ENCODE measurements around the gene DSC1.
"Not testable (repeated sequence)": the region's sequence is repeated elsewhere in the genome, so short reads cannot be mapped to it uniquely, and the experiment has no call there.

The DSC1 gene

GRCh38 chr18:31162825-31163435, at the start of gene DSC1:
TSS of gene DSC1 (minus strand) at chr18:31162856. CDS start at chr18:31162594, 262 bp downstream.
- no peak for DNase-seq

- DNase-seq: no peak
Measured at GRCh38 chr18:31211047-31211446, 48.4 kb upstream of the DSC1 start.

GRCh38 chr18:31209041-31209440, 46.4 kb upstream of the DSC1 start:
- no peak for DNase-seq

GRCh38 chr18:31207391-31207790, 44.7 kb upstream of the DSC1 start:
- no peak for DNase-seq

GRCh38 chr18:31206787-31207381, 44.2 kb upstream of the DSC1 start:
- DNase-seq: no peak

GRCh38 chr18:31206071-31206470, 43.4 kb upstream of the DSC1 start:
- no peak for DNase-seq

- DNase-seq: no peak
Measured at GRCh38 chr18:31205273-31205672, 42.6 kb upstream of the DSC1 start.

- DNase-seq: no peak
Measured at GRCh38 chr18:31204833-31205232, 42.2 kb upstream of the DSC1 start.

- DNase-seq: no peak
Measured at GRCh38 chr18:31204166-31204565, 41.5 kb upstream of the DSC1 start.

- no peak for DNase-seq
Measured at GRCh38 chr18:31203794-31204148, 41.1 kb upstream of the DSC1 start.

- DNase-seq: no peak
Measured at GRCh38 chr18:31203096-31203793, 40.6 kb upstream of the DSC1 start.

- DNase-seq: no peak
Measured at GRCh38 chr18:31199190-31199769, 36.6 kb upstream of the DSC1 start.

- DNase-seq: no peak
Measured at GRCh38 chr18:31197676-31198075, 35.0 kb upstream of the DSC1 start.

GRCh38 chr18:31195063-31195462, 32.4 kb upstream of the DSC1 start:
- DNase-seq: no peak

- no peak for DNase-seq
Measured at GRCh38 chr18:31192086-31192776, 29.6 kb upstream of the DSC1 start.

GRCh38 chr18:31190919-31191318, 28.3 kb upstream of the DSC1 start:
- DNase-seq: no peak

- no peak for DNase-seq
Measured at GRCh38 chr18:31189757-31190156, 27.1 kb upstream of the DSC1 start.

- no peak for DNase-seq
Measured at GRCh38 chr18:31185186-31185950, 22.7 kb upstream of the DSC1 start.

GRCh38 chr18:31183302-31183701, 20.6 kb upstream of the DSC1 start:
- DNase-seq: no peak

- not testable (repeated sequence) for DNase-seq
Measured at GRCh38 chr18:31177369-31177768, 14.7 kb upstream of the DSC1 start.

GRCh38 chr18:31176531-31176930, 13.9 kb upstream of the DSC1 start:
- DNase-seq: no peak

- DNase-seq: no peak
Measured at GRCh38 chr18:31171144-31171839, 8.6 kb upstream of the DSC1 start.
